ENCODE results near the gene HIVEP2.

Gene HIVEP2

GRCh38 chr6:142844065-142844755 lies 100.8 kb downstream of the HIVEP2 start:
- no peak overlapping the region for H3K4me3 ChIP-seq (ENCODE audit: low read depth, low read length)

DNA sequence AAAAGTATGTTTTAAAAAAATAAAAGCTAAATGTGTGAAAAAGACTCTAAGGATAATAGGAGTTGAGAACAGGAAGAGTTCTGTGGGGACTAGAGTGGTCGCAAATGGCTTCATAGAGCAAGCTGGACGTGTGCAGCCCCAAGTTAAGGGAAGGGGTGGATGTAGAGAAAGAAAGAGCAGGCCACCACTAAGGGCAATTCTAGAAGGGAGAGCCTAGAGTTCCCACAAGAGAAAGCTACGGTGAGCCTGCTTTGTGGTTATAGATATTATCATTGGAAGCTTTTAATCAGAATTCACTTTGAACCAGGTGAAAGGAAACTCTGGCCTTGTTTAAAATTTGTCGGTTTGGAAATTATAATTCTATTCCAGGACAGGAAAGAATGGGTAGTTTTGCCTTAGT lies 101.6 kb downstream of the HIVEP2 start:
- no peak overlapping the region for H3K4me3 ChIP-seq (ENCODE audit: low read depth, low read length)

DNA sequence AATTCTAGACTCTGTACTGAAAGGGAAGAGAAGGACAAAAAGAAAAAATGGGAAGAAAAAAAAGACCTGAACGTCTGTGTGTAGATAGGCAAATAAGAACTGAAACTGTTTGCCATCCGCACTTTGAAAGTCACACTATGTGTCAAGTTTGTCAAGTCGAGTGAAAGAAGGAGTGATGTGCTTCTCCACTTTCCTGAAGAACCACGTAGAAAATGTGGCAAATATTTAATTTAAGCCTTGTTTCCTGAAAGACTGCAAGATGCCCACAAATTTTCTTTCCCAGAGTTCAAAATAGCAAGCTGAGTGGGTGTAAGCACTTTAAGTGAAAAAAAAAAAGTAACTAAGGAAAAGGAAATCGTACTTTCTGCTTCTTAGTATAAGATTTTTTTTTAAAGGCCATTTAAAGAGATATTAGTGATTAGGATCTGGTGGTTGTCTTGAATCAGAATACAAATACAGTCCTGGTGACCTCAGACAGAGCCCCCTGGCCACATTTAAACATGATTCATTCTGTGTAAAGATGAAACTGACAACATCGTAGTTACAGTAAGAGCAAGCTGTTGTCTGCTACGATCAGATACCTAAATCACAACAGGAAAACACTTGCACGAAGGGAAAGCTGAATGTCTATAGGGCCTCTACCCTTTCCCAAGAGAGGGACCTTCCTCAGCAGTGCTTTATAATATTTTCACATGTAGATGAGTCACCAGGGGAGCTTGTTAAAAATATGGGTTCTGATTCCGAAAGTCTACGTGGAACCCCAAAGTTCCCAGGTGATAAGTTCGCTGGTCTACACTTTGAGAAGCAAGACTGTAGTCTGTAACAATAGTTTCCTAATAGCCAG lies 102.3 kb downstream of the HIVEP2 start:
- no peak overlapping the region for H3K4me3 ChIP-seq (ENCODE audit: low read depth, low read length)

DNA sequence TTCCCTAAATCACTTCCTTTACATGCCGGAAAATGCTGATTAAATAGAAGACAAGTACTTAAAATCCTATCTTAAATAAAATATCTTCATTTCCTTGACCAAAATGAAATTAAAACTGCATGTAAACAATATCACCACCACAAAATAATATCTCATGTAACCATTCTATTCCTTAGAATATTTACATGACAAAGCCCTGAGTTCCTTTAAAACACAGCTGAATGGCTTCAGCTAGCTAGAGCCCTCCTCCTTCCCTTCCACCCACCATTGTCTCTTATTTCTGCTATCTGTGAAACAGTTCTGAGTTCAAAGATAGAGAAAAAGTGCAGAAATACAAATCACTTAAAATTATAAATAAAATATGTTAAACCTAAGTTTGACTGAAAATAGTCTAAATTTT lies 103.1 kb downstream of the HIVEP2 start:
- no peak overlapping the region for H3K4me3 ChIP-seq (ENCODE audit: low read depth, low read length)

- H3K4me3 ChIP-seq (ENCODE audit: low read depth, low read length): no peak overlapping the region
These were observed 105.3 kb downstream of the HIVEP2 start for GRCh38 chr6:142839686-142840040.

GRCh38 chr6:142838821-142839685 lies 105.9 kb downstream of the HIVEP2 start:
- H3K4me3 ChIP-seq (ENCODE audit: low read depth, low read length): no peak overlapping the region

DNA sequence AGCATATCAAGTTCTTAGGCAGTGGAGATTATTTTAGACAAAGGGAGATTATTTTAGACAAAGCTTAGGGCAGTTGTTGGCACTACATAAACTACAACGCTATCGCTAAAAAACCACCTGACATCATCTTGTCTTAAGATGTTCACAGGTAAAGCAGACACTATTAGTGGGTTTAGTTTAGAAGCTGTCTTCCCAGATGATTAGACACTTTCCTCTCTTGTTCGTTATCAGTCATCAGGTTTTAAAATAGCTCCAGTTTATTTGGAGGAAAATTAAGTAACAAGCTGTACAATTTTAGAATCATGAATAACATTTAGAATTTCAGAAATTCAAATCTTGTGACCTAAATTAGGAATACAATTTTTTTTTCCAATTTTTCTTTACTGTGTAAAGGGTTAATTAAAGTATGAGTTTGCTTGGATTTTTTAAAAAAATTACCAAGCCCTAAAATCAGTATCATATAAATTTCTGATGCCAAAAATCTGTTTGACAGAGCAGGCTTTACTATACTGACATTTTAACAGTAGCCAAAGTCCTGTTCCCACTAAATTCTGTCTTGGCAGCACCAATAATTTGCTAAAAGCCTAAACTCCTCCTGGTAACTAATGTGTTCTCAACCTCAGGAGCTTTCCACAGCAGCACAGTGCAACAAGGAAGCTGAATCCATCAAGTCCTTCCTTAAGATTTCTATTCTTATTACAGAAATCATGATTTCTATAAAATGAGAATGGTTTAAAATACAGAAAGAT lies 109.0 kb downstream of the HIVEP2 start:
- H3K4me3 ChIP-seq (ENCODE audit: low read depth, low read length): no peak overlapping the region

DNA sequence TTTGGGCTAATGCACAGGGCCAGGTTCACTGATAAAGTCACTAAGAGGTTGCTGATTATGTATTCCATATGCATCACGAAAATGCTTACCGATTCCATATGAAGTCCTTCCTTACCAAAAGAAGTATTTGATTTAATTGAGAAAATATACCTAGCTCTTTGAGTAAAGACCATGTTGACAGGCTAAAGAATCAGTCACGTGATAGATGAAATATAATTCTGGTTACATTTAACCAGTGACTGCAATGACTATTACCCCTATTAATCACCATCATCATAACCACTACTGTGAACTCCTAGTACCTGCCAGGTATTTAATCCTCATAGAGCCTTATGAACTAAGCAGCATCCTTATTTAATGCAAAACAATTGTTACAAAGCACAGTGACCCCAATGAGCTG lies 110.1 kb downstream of the HIVEP2 start:
- H3K4me3 ChIP-seq (ENCODE audit: low read depth, low read length): no peak overlapping the region

DNA sequence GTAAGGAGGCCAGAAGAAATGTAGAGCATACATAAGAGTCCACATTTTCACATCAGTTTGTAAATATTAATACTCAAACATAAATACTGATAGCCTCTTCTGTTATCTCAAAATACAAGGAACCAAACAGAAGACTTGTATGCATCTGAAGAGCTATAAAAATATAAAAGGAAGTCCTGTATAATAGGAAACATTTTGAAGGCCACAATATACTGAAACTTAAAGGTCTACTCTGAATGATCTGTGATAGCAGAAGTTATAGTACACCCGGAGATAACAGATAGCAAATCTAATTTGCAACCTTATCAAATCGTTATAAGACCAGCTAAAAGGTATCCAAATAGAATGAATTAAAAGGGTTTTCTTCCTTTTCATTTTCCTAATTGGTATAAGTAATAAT lies 111.2 kb downstream of the HIVEP2 start:
- H3K4me3 ChIP-seq (ENCODE audit: low read depth, low read length): no peak overlapping the region

DNA sequence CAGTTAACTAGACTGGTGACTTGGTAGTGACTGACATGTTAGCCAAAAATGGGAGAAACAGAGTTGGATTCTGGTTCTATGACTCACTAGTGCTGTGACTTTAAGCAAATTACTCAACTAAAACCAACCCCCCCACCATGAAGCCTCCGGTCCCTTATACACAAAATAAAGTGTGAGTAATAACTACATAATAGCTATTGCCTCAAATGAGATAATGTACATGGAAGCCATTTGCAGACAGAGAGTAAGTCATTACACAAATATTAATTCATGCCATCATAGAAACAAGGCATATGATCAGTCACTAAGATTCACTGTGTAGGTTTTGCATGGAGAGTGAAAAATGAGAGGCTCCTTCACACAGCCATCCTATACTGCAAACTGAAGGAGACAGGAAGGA lies 111.9 kb downstream of the HIVEP2 start:
- H3K4me3 ChIP-seq (ENCODE audit: low read depth, low read length): no peak overlapping the region

GRCh38 chr6:142830807-142831206 lies 114.2 kb downstream of the HIVEP2 start:
- H3K4me3 ChIP-seq (ENCODE audit: low read depth, low read length): no peak overlapping the region

- H3K4me3 ChIP-seq (ENCODE audit: low read depth, low read length): no peak overlapping the region
These were observed 114.8 kb downstream of the HIVEP2 start for GRCh38 chr6:142830116-142830710.

DNA sequence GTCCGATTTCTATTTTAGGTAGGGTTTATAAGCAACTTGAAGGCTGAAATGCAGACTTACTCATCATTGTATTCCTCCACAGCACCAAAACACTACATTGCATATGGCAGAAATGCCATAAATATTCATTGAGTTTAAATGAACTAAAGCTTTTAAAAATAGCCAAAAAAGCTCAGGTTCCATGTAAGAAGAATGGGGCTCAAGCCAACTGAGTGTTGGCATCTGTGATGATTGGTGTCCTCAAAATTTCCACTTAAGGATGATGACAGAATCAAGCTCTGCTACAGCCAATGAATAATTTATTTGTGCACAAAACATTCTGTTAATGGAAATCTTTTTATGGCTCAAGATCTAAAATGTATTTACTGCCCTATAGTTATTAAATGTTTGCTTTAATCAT lies 115.4 kb downstream of the HIVEP2 start:
- H3K4me3 ChIP-seq (ENCODE audit: low read depth, low read length): no peak overlapping the region

DNA sequence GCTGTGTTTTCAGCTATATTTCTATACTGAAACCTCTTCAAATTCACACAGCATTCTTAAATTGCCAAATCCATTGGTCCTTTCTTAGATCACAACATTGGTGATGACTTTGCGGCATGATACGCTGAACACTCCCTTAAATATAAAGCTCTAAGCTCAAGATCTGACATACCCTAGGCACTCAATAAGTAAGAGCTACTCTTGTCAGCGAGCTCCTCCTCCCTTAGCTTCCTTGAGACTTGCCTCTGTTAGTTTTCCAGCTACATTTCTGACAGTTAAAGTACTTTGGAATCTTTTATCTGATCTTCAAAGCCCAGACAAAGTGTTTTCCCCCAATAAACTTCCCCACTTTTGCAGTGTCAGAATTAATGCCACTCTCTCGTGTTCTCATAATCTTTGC lies 117.0 kb downstream of the HIVEP2 start:
- no peak overlapping the region for H3K4me3 ChIP-seq (ENCODE audit: low read depth, low read length)

- no peak overlapping the region for H3K4me3 ChIP-seq (ENCODE audit: low read depth, low read length)
These were observed 117.6 kb downstream of the HIVEP2 start for GRCh38 chr6:142827369-142827768.

- H3K4me3 ChIP-seq (ENCODE audit: low read depth, low read length): no peak overlapping the region
These were observed 119.2 kb downstream of the HIVEP2 start for GRCh38 chr6:142825760-142826159.

- H3K4me3 ChIP-seq (ENCODE audit: low read depth, low read length): no peak overlapping the region
These were observed 120.5 kb downstream of the HIVEP2 start for GRCh38 chr6:142824426-142824825.

- no peak overlapping the region for H3K4me3 ChIP-seq (ENCODE audit: low read depth, low read length)
These were observed 121.6 kb downstream of the HIVEP2 start for GRCh38 chr6:142823256-142823902.

DNA sequence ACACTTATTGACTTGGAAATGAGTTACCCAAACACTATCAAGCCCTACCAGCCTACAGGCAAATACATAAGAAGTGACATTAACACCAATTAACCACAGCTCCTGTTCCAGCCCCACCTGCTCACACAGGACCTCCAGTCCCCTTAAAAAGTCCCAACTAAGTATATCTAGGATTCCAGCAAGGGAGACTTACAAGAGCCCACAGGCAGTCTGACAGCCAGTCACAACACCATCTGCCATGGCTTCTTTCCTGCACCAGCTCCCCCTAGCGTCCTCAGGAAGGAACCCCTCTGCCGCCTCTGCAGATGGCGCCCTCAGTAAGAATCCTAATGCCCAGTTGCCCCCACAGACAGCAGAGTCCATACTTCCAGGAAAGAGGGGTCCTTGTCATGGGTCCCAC lies 122.1 kb downstream of the HIVEP2 start:
- H3K4me3 ChIP-seq (ENCODE audit: low read depth, low read length): no peak overlapping the region

- no peak overlapping the region for H3K4me3 ChIP-seq (ENCODE audit: low read depth, low read length)
These were observed 122.6 kb downstream of the HIVEP2 start for GRCh38 chr6:142822383-142822782.
